Hepatocyte (in vitro differentiated cells): ENCODE data around the gene FOXO3. TPM values are rescaled to one million over a fixed set of nuclear protein-coding genes. Genes with fewer than 3 reads are reported as not detected.

Experiments used
- DNase-seq: peaks from one replicate; pipeline ENCODE4 v3.0.0-alpha.2; 2016; ENCODE audit warnings: low spot score
- H2AFZ ChIP-seq: fragments of 200-600 bp; sonication (generic); 2 replicates; pipeline ENCODE4 v1.6.0; 2016; ENCODE audit warnings: antibody characterized with exemption, mild to moderate bottlenecking
- H3K27ac ChIP-seq: fragments of 200-600 bp; sonication (generic); 2 replicates; pipeline ENCODE4 v1.5.1; 2016; ENCODE audit warnings: mild to moderate bottlenecking
- H3K27me3 ChIP-seq: fragments of 200-600 bp; sonication (generic); 2 replicates; pipeline ENCODE4 v1.6.1; 2016
- H3K36me3 ChIP-seq: fragments of 200-600 bp; sonication (generic); replicated peaks from 2 replicates; pipeline ENCODE4 v1.5.1; 2016; ENCODE audit warnings: low read depth; ENCODE audit not compliant: insufficient read depth
- H3K4me1 ChIP-seq: fragments of 200-600 bp; sonication (generic); 2 replicates; pipeline ENCODE4 v1.5.1; 2016; ENCODE audit warnings: mild to moderate bottlenecking, moderate library complexity; ENCODE audit not compliant: insufficient read depth
- H3K4me2 ChIP-seq: fragments of 200-600 bp; sonication (generic); 2 replicates; pipeline ENCODE4 v1.6.0; 2016
- H3K4me3 ChIP-seq: fragments of 200-600 bp; sonication (generic); 2 replicates; pipeline ENCODE4 v1.5.1; 2016; ENCODE audit warnings: mild to moderate bottlenecking
- H3K79me2 ChIP-seq: fragments of 200-600 bp; sonication (generic); 2 replicates; pipeline ENCODE4 v1.6.0; 2017; ENCODE audit warnings: mild to moderate bottlenecking
- H3K9me2 ChIP-seq: fragments of 200-600 bp; sonication (generic); replicated peaks from 2 replicates; pipeline ENCODE4 v1.6.0; 2017; ENCODE audit warnings: mild to moderate bottlenecking; ENCODE audit not compliant: insufficient read depth
- H3K9me3 ChIP-seq: fragments of 200-600 bp; sonication (generic); 2 replicates; pipeline ENCODE4 v1.5.1; 2016; ENCODE audit warnings: low read depth, mild to moderate bottlenecking
- H4K20me1 ChIP-seq: fragments of 200-600 bp; sonication (generic); 2 replicates; pipeline ENCODE4 v1.6.0; 2016; ENCODE audit warnings: mild to moderate bottlenecking; ENCODE audit not compliant: insufficient read depth, poor library complexity, severe bottlenecking
- CTCF ChIP-seq: fragments of 200-600 bp; sonication (generic); IDR thresholded peaks from 2 replicates; pipeline ENCODE4 v1.5.1; 2016; ENCODE audit warnings: antibody characterized with exemption, mild to moderate bottlenecking; ENCODE audit not compliant: poor library complexity
- EZH2 ChIP-seq: fragments of 200-600 bp; sonication (generic); IDR thresholded peaks from 2 replicates; pipeline ENCODE4 v1.6.1; 2016; ENCODE audit warnings: antibody characterized with exemption, mild to moderate bottlenecking, borderline replicate concordance
- EZH2phosphoT487 ChIP-seq: fragments of 200-600 bp; sonication (generic); IDR thresholded peaks from one replicate; pipeline ENCODE4 v1.6.1; 2018; ENCODE audit warnings: antibody characterized with exemption, mild to moderate bottlenecking, low read depth, moderate library complexity; ENCODE audit not compliant: unreplicated experiment, severe bottlenecking
- WGBS: methylation state at CpG from one replicate; pipeline ENCODE4 v1.1.6; 2016; ENCODE audit warnings: low lambda C conversion rate; ENCODE audit errors: missing lambda C conversion rate; 5-methylcytosine and 5-hydroxymethylcytosine counted together
- polyA plus RNA-seq: library from polyadenylated mRNA; unstranded; fragments of >200 nt; fragmentation: Nextera tagmentation; extraction: Ambion mirVana; gene quantifications from 2 replicates; pipeline ENCODE4 v1.2.1, GENCODE V29; 2016
- total RNA-seq: library from RNA; depleted of rRNA; stranded (reverse); fragments of >200 nt; gene quantifications from 2 replicates; pipeline ENCODE4 v1.2.3, GENCODE V29; 2014

The FOXO3 gene
- total and polyA plus RNA-seq, 2 experiments from 2014 or later: 44.6 to 54.9 TPM

GRCh38 chr6:108638993-108639392, 78.3 kb downstream of the FOXO3 start:
- peaks cover 98% of the 10 kb centered on the region for H3K79me2 ChIP-seq
- no peak overlapping the region for H3K27ac ChIP-seq
- H4K20me1 ChIP-seq: peaks cover 89% of the 10 kb centered on the region
- H3K9me3 ChIP-seq: no peaks in the 10 kb centered on the region
- TF ChIP-seq CTCF (no peak), EZH2 (no peak), EZH2phosphoT487 (no peak)
- H3K27me3 ChIP-seq: no peaks in the 10 kb centered on the region
- DNase-seq: no peak
- H2AFZ ChIP-seq: no peak overlapping the region
- H3K36me3 ChIP-seq: no peaks in the 10 kb centered on the region
- no peaks in the 10 kb centered on the region for H3K9me2 ChIP-seq
- H3K4me3 ChIP-seq: no peak overlapping the region
- no peak overlapping the region for H3K4me2 ChIP-seq
- H3K4me1 ChIP-seq: peaks cover 8% of the 10 kb centered on the region
- WGBS: 62% methylated on average over 2 of the region's 2 CpGs

DNA sequence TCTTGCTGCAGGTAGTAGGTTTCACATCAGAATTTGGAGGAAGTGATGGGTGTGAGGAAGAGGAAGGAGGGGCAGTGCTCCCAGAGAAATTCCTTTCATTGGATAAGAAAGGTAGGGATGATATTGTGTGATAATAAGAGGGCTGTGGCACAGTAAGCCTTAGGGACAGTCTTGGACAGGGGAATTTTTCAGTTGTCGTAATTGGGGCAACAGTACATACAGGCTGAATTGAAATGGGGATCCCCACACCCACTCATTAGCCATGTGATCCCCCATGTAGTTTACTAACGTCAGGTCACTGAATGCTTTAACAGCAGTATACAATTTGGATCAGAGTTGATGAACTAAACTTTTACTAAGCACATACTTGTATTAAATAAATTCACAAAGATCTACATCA, 79.4 kb downstream of the FOXO3 start:
- H3K79me2 ChIP-seq: peaks cover 98% of the 10 kb centered on the region
- no peak overlapping the region for H3K4me3 ChIP-seq
- H3K4me1 ChIP-seq: peaks cover 8% of the 10 kb centered on the region
- peaks cover 88% of the 10 kb centered on the region for H4K20me1 ChIP-seq
- H3K9me3 ChIP-seq: no peaks in the 10 kb centered on the region
- no peak for DNase-seq
- no peak for TF ChIP-seq CTCF
- no peak for TF ChIP-seq EZH2phosphoT487
- no peak for TF ChIP-seq EZH2
- H3K9me2 ChIP-seq: no peaks in the 10 kb centered on the region
- H3K27ac ChIP-seq: no peak overlapping the region
- H3K36me3 ChIP-seq: no peaks in the 10 kb centered on the region
- WGBS: 100% methylated on average over 2 of the region's 2 CpGs
- no peak overlapping the region for H2AFZ ChIP-seq
- H3K27me3 ChIP-seq: no peaks in the 10 kb centered on the region
- no peak overlapping the region for H3K4me2 ChIP-seq

- WGBS: 86% methylated on average over 1 of the region's 1 CpG
These were observed 82.5 kb downstream of the FOXO3 start for GRCh38 chr6:108643184-108643583.

More at GRCh38 chr6:108643184-108643583, 82.5 kb downstream of the FOXO3 start:
- Histone ChIP-seq H3K27me3 (no peaks in the 10 kb centered on the region), H3K4me1 (peaks cover 8% of the 10 kb centered on the region), H3K79me2 (peaks cover 98% of the 10 kb centered on the region), H3K9me2 (no peaks in the 10 kb centered on the region), H3K9me3 (no peaks in the 10 kb centered on the region), H4K20me1 (peaks cover 80% of the 10 kb centered on the region), H3K36me3 (no peaks in the 10 kb centered on the region), H2AFZ (no peak overlapping the region), H3K4me3 (no peak overlapping the region), H3K27ac (no peak overlapping the region), H3K4me2 (no peak overlapping the region)
- TF ChIP-seq EZH2phosphoT487: no peak
- TF ChIP-seq CTCF: no peak
- no peak for DNase-seq
